Measurements from ENCODE around the gene EFNA5. TPM values are rescaled to one million over a fixed set of nuclear protein-coding genes. Genes with fewer than 3 reads are reported as not detected.

Gene EFNA5
- total RNA-seq, 1 donor from 2014 or later: 11.8 TPM

DNA sequence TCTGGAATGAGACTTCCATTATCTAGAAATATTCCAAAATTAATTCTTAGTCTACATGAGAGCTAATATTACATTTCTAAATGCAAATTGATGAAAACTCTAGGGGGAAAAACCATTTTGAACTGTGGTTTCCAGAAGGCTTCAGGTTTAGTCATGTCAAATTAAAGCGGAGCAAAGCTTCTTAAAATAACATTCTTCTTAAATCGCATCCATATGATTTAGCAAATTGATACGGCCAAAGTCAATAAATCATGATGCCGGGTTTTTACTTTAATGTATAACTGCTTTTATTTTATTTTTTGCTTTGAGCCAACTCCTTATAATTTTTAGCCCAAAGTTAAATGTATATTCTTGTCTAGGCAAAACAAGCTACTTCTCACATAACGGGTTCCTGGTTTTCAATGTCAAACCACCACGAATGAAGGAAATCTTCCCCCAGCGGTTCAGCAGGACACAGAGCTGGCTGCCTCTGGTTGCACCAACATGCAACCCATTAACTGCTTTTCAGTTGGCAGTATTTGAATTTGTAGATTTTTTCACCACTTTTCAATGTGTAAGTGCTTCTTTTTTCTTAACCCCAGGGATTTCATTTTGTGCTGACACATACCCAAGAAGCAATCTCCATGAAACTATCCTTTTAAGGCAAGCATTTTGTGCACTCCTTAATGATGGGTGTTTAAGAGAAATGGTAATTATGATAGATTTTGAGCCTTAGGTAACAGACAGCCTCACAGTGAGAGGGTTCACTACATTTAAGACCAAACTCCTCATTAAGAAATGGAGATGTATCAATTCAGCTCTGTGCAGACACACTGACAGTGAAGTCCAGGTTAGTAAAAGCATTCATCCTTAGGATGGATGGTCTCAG, 35.5 kb downstream of the EFNA5 start:
- no peak for TF ChIP-seq POLR2A (IDR thresholded peaks at IDR 0.05)
- TF ChIP-seq, protein P1, sequence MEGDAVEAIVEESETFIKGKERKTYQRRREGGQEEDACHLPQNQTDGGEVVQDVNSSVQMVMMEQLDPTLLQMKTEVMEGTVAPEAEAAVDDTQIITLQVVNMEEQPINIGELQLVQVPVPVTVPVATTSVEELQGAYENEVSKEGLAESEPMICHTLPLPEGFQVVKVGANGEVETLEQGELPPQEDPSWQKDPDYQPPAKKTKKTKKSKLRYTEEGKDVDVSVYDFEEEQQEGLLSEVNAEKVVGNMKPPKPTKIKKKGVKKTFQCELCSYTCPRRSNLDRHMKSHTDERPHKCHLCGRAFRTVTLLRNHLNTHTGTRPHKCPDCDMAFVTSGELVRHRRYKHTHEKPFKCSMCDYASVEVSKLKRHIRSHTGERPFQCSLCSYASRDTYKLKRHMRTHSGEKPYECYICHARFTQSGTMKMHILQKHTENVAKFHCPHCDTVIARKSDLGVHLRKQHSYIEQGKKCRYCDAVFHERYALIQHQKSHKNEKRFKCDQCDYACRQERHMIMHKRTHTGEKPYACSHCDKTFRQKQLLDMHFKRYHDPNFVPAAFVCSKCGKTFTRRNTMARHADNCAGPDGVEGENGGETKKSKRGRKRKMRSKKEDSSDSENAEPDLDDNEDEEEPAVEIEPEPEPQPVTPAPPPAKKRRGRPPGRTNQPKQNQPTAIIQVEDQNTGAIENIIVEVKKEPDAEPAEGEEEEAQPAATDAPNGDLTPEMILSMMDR (IDR thresholded peaks at IDR 0.05): no peak
- no peak for TF ChIP-seq POLR2AphosphoS5 (IDR thresholded peaks at IDR 0.05; ENCODE audit: insufficient read depth in 1 of 2, low read depth in 1 of 2)
- intact Hi-C loops (cut with DNase I): no loop called here
- no peaks in the 10 kb centered on the region for H3K9me3 ChIP-seq
- DNase-seq (ENCODE audit: extremely low spot score in 2 of 2): no peak
- no peaks in the 10 kb centered on the region for H3K36me3 ChIP-seq
- H3K27ac ChIP-seq: no peak overlapping the region
- no peaks in the 10 kb centered on the region for H3K27me3 ChIP-seq
- no peak overlapping the region for H3K4me3 ChIP-seq
- peaks cover 32% of the 10 kb centered on the region for H3K4me1 ChIP-seq

DNA sequence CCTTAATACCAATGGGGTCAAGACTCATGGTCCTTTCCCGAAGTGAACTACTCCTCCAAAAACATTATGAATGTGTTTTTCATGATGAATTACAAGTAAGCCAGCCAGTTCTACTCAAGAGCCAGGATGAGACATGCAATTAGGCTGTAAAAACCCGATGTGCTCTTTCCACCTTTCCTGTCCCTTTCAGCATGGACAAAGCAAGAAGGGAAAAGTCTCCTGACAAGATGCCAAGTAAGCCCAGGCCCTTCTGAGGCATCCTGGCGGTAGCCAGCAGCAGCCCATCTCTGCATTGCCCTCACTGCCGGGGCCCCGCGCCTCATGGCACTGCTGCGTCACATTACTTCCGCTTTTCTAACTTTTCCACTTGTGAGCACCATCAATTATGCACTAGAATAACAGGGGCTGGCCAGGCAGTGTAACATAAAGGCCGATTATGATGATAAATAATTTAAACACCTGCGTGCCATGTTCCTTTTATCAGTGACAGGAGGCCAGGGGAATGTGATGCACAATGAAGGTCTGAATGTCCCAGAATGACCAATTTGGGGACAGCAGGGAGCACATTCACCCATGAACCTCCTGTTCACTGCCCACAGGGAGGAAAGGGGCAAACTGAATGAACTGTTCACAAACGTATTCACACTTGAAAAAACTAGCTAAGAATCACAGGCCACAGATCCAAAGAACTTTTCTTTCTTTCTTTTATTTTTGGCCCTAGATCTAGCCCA, 37.4 kb downstream of the EFNA5 start:
- TF ChIP-seq POLR2AphosphoS5 (IDR thresholded peaks at IDR 0.05; ENCODE audit: insufficient read depth in 1 of 2, low read depth in 1 of 2): no peak
- no peak for TF ChIP-seq POLR2A (IDR thresholded peaks at IDR 0.05)
- TF ChIP-seq, protein P1 (IDR thresholded peaks at IDR 0.05): no peak
- Histone ChIP-seq H3K4me1 (peaks cover 32% of the 10 kb centered on the region), H3K27ac (no peak overlapping the region), H3K4me3 (no peak overlapping the region), H3K27me3 (no peaks in the 10 kb centered on the region), H3K36me3 (no peaks in the 10 kb centered on the region), H3K9me3 (no peaks in the 10 kb centered on the region)
- no peak for DNase-seq (ENCODE audit: extremely low spot score in 2 of 2)
- intact Hi-C loops (cut with DNase I): no loop called here

DNA sequence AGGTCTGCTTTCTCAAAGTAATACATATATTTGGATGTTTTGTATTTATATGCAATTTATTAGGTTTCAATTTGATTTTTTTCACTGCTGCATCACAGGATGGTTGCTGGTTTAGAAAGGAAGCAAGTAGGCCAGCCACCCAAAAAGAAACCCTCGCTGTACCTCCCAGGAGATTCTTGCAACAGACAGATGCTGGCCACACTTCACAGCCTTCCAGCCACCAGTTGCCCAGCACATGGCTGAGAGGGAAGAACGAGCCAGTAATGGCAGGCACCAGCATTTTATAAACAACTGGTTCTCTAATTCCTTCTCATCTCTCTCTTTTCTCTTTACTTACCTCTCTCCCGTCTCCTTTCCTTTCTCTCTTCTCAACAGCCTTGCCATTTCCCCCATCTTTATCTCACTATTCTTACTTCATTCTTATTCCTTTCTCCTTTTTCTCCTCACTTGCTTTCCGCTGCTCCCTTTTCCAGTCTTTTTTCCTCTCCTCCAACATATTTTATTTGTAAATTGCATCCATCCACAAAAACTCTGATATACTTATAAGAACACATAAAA, 38.9 kb downstream of the EFNA5 start:
- no peaks in the 10 kb centered on the region for H3K9me3 ChIP-seq
- intact Hi-C loops (cut with DNase I): no loop called here
- no peak for DNase-seq (ENCODE audit: extremely low spot score in 2 of 2)
- no peak overlapping the region for H3K27ac ChIP-seq
- no peaks in the 10 kb centered on the region for H3K27me3 ChIP-seq
- no peaks in the 10 kb centered on the region for H3K36me3 ChIP-seq
- TF ChIP-seq, protein P1 (IDR thresholded peaks at IDR 0.05): no peak
- no peak for TF ChIP-seq POLR2A (IDR thresholded peaks at IDR 0.05)
- no peak for TF ChIP-seq POLR2AphosphoS5 (IDR thresholded peaks at IDR 0.05; ENCODE audit: insufficient read depth in 1 of 2, low read depth in 1 of 2)
- peaks cover 30% of the 10 kb centered on the region for H3K4me1 ChIP-seq
- H3K4me3 ChIP-seq: no peak overlapping the region

DNA sequence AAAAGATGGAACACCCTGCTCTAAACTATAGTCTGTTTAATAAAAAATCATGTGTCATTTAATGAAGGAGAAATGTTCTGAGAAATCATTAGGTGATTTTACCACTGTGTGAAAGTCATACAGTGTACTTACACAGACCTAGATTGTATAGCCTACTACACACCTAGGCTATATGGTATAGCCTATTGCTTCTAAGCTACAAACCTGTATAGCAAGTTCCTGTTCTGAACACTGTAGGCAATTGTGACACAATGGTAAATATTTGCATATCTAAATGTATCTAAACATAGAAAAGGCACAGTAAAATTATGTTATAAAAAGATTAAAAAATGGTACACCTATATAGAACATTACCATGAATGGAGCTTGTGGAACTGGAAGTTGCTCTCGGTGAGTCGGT, 40.6 kb downstream of the EFNA5 start:
- DNase-seq (ENCODE audit: extremely low spot score in 2 of 2): no peak
- Histone ChIP-seq H3K36me3 (no peaks in the 10 kb centered on the region), H3K27me3 (no peaks in the 10 kb centered on the region), H3K4me1 (peaks cover 13% of the 10 kb centered on the region), H3K4me3 (no peak overlapping the region), H3K9me3 (no peaks in the 10 kb centered on the region), H3K27ac (no peak overlapping the region)
- TF ChIP-seq, protein P1 (IDR thresholded peaks at IDR 0.05): no peak
- TF ChIP-seq POLR2AphosphoS5 (IDR thresholded peaks at IDR 0.05; ENCODE audit: insufficient read depth in 1 of 2, low read depth in 1 of 2) (no peak), POLR2A (IDR thresholded peaks at IDR 0.05) (no peak)
- intact Hi-C loops (cut with DNase I): no loop called here

All from vagina (tissue), 2 donors.